Parathyroid adenoma (tissue), 2 donors: Measurements from ENCODE around the gene TPPP.
"Not testable (repeated sequence)": the region's sequence is repeated elsewhere in the genome, so short reads cannot be mapped to it uniquely, and the experiment has no call there.

Experiments used
- H2AFZ ChIP-seq: fragments of 300-600 bp; sonication (generic); one replicate; pipeline ENCODE4 v1.7.0; 2017; ENCODE audit warnings: antibody characterized with exemption, mild to moderate bottlenecking
- H3K27ac ChIP-seq: fragments of 300-600 bp; sonication (generic); one replicate; pipeline ENCODE4 v1.7.0; 2017
- H3K27me3 ChIP-seq: fragments of 300-600 bp; sonication (generic); one replicate; pipeline ENCODE4 v1.7.0; 2017; ENCODE audit warnings: low read length; ENCODE audit not compliant: control insufficient read depth, insufficient read depth
- H3K36me3 ChIP-seq: fragments of 300-600 bp; sonication (generic); one replicate; pipeline ENCODE4 v1.7.0; 2017; ENCODE audit warnings: low read length; ENCODE audit not compliant: control insufficient read depth, insufficient read depth
- H3K4me1 ChIP-seq: fragments of 300-600 bp; sonication (generic); one replicate; pipeline ENCODE4 v1.7.0; 2017; ENCODE audit warnings: control low read depth
- H3K4me2 ChIP-seq: fragments of 300-600 bp; sonication (generic); one replicate; pipeline ENCODE4 v1.7.0; 2017; ENCODE audit warnings: low read length
- H3K4me3 ChIP-seq: fragments of 300-600 bp; sonication (generic); one replicate; pipeline ENCODE4 v1.7.0; 2017; ENCODE audit warnings: low read depth, low read length
- H3K79me2 ChIP-seq: fragments of 300-600 bp; sonication (generic); one replicate; pipeline ENCODE4 v1.7.0; 2017; ENCODE audit warnings: control low read depth
- H3K9ac ChIP-seq: fragments of 300-600 bp; sonication (generic); one replicate; pipeline ENCODE4 v1.7.0; 2017; ENCODE audit warnings: mild to moderate bottlenecking
- H3K9me3 ChIP-seq: fragments of 300-600 bp; sonication (generic); one replicate; pipeline ENCODE4 v1.7.0; 2017; ENCODE audit warnings: low read length; ENCODE audit not compliant: control insufficient read depth
- CTCF ChIP-seq: fragments of 300-600 bp; sonication (generic); IDR thresholded peaks from one replicate; pipeline ENCODE4 v1.7.0; 2017; ENCODE audit warnings: antibody characterized with exemption, mild to moderate bottlenecking
- donor health status: primary hyperparathyroidism.

The TPPP gene

GRCh38 chr5:685262-686171 lies 7.6 kb downstream of the TPPP start:
- Histone ChIP-seq H3K4me2 (no peak overlapping the region), H3K27ac (no peak overlapping the region), H3K4me3 (no peak overlapping the region), H3K4me1 (no peaks in the 10 kb centered on the region), H2AFZ (no peak overlapping the region), H3K9ac (no peak overlapping the region), H3K27me3 (no peaks in the 10 kb centered on the region), H3K36me3 (no peaks in the 10 kb centered on the region), H3K9me3 (no peaks in the 10 kb centered on the region), H3K79me2 (no peaks in the 10 kb centered on the region)
- TF ChIP-seq CTCF, result no peak

DNA sequence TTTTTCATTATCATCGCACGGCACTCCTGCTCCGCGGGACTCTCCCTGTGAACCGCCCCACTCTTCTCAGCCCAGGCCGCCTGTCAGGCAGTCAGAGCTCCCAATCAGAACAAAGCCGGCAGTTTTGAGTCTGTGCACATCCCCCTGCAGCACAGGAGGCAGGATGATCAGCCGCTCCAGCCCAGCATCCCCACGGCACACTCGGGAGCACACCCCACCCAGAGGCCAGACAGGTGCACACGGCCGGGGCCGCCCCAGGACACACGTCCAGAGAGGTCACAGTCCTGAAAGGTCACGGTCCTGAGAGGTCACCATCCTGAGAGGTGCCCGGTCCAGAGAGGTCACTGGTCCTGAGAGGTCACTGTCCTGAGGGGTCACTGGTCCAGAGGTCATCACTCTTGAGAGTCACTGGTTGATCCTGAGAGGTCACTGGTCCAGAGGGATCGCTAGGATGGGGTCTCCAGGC lies 8.4 kb downstream of the TPPP start:
- Histone ChIP-seq H3K36me3 (no peaks in the 10 kb centered on the region), H3K4me3 (no peak overlapping the region), H3K9ac (no peak overlapping the region), H3K4me2 (no peak overlapping the region), H3K79me2 (no peaks in the 10 kb centered on the region), H3K9me3 (no peaks in the 10 kb centered on the region), H3K27me3 (no peaks in the 10 kb centered on the region), H2AFZ (no peak overlapping the region), H3K27ac (no peak overlapping the region), H3K4me1 (no peaks in the 10 kb centered on the region)
- TF ChIP-seq CTCF, result no peak

DNA sequence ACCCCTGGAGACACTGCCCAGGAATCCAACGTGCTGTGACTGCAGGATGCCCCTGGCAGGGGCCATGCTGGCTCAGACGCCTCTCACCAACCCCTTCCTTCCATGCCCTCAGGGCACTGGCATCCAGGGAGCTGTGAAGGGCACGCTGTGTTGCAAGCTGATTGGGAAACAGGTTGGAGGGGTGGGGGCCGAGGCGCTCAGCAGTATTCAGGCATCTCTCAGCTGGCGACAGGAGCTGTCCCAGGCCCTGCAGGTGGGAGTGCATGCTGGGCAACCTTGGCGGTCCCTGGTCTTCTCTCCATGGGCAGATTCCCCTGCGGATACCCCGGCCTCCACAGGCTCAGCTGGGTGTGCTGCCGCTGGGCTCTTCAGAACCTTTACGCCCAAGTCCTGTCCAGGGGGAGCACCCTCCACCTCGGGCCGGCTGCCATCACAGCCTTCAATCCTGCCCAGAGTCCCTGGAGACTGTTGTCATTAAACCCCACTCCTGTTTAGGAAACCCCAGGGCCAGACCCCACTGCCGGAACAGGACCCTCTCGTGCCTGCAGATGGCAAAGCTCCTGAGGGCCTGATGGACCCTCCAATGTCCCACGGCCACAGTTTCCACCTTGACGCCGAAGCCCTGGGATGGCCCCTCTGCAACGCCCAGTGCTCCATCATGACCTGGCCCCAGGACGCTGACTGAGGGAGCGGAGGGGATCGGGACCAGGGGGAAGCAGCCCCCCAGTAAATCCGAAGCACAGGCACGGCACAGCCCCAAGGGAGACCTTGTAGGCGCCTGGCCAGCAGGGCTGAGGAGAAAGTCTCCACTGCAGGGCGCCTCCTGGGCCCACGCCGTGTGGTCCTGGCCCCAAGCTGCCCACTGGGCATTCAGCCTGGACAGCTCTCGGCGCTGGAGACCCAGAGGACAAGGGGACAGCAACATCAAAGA lies 9.3 kb downstream of the TPPP start:
- H3K27me3 ChIP-seq, result no peaks in the 10 kb centered on the region
- no peaks in the 10 kb centered on the region for H3K4me1 ChIP-seq
- no peak overlapping the region for H3K9ac ChIP-seq
- no peak overlapping the region for H3K4me2 ChIP-seq
- H3K36me3 ChIP-seq, result no peaks in the 10 kb centered on the region
- no peak overlapping the region for H3K27ac ChIP-seq
- H3K4me3 ChIP-seq, result no peak overlapping the region
- no peaks in the 10 kb centered on the region for H3K9me3 ChIP-seq
- H3K79me2 ChIP-seq, result no peaks in the 10 kb centered on the region
- no peak overlapping the region for H2AFZ ChIP-seq
- no peak for TF ChIP-seq CTCF

GRCh38 chr5:682651-683358 lies 10.3 kb downstream of the TPPP start:
- not testable (repeated sequence) for H3K27me3 ChIP-seq, H3K27ac ChIP-seq, H3K36me3 ChIP-seq, H3K4me2 ChIP-seq, H3K9ac ChIP-seq, H3K4me1 ChIP-seq, H3K79me2 ChIP-seq, H3K9me3 ChIP-seq, H2AFZ ChIP-seq, H3K4me3 ChIP-seq

GRCh38 chr5:682216-682615 lies 10.9 kb downstream of the TPPP start:
- not testable (repeated sequence) for H3K36me3 ChIP-seq, H3K27ac ChIP-seq, H3K27me3 ChIP-seq, H3K79me2 ChIP-seq, H3K9me3 ChIP-seq, H2AFZ ChIP-seq, H3K4me3 ChIP-seq, H3K9ac ChIP-seq, H3K4me1 ChIP-seq, H3K4me2 ChIP-seq

DNA sequence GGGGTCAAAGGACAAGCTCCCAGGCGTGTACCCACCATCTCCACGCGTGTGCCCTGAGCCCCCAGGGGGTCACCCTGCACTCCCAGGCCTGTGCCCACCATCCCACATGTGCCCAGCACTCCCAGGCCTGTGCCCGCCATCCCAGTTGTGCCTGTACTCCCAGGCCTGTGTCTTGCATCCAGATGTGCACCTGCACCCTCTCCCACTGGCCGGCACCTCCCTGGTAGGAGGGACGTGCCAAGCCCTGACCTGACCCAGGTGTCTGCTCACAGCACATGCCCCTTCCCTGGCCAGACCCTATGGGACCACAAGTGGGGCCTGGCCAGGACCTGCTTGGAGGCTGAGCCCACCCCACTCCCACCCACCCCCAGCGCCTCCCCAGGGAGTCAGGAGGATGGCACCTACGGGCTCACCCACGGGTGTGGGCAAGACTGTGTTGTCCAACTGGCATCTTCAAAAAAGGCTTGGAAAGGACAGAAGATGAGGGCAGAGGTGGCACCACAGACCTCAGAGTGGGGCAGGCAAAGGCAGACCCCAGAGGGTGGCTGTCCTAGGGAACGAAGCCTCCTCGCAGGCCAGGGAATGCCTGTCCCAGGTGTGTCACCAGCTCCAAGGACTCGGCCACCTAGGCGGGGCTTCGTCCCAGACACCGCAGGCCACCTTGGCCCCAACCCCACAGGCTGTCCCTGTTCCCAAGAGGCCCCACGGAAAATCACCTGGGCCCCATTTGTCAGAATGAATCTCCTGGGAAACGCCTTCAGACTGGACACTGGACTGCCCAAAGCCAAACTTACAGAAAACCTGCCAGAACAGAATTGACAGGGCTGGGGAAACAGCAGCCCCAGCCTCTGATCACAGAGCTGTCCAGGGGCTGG lies 11.6 kb downstream of the TPPP start:
- H3K27me3 ChIP-seq, H3K79me2 ChIP-seq, H3K9me3 ChIP-seq, H3K4me2 ChIP-seq, H3K4me3 ChIP-seq, H3K9ac ChIP-seq, H2AFZ ChIP-seq, H3K36me3 ChIP-seq, H3K4me1 ChIP-seq, H3K27ac ChIP-seq: not testable (repeated sequence)

DNA sequence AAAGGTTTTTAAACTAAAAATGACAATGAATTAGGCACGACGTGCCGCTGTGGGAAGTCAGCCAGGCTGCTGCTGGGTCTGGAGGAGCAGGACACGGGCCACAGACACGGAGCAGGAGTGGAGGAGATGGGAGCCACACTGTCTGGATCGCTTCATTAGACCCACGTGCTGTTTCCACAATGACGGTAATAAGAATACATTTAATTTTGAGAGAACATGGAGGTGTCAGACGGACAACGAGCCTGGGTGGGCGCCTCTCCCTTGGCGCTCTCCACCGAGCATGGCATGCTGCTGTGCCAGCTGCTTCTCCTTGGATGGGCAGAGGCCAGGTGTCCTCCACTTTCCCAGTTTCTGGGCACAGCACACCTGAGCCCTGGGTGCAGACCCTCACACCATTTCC lies 12.3 kb downstream of the TPPP start:
- H3K36me3 ChIP-seq, H3K4me2 ChIP-seq, H3K4me3 ChIP-seq, H3K9ac ChIP-seq, H3K79me2 ChIP-seq, H2AFZ ChIP-seq, H3K27me3 ChIP-seq, H3K4me1 ChIP-seq, H3K27ac ChIP-seq, H3K9me3 ChIP-seq: not testable (repeated sequence)
